NCI-H446 treated with DMSO at 0.1 percent for 48 hours (cell line): ENCODE data around the gene NOTCH3.

Experiments
- DNase-seq: peaks from one replicate; lab custom pipeline; 2025; lab: John Stamatoyannopoulos, UW

Gene NOTCH3

DNA sequence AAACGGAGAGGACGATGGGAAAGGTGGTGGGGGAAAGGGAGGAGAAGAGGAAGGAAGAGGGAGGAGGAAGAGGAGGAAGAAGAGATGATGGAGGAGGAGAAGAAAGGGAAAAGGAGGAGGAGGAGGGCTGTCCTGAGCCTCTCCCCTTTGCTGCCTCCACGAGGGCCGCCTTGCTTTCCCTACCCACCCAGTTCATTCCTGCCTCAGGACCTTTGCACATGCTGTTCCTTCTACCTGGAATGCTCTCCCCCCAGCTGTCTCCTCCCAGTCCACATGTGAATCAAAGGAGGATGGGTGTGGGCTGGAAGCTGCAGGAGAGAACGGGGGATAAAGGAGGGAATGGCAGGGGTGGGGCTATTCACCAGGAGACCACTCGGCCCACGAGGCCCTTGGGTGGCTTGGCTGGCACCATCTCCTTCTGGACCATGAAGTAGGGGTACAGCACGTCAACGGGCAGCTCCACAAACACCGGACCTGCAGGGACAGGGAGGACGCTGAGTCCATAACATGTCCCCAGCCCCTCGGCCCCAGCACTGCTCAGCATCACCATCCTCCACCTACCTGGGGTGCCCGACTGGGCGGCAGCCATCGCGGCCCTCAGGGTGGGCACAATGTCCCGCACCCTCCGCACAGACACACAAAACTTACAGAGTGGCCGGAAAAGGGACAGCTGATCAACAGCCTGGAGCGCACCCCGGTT is 78.3 kb downstream of the NOTCH3 start:
- no peak for DNase-seq

- DNase-seq, result no peak
These were observed 80.4 kb downstream of the NOTCH3 start for GRCh38 chr19:15120135-15121026.

DNA sequence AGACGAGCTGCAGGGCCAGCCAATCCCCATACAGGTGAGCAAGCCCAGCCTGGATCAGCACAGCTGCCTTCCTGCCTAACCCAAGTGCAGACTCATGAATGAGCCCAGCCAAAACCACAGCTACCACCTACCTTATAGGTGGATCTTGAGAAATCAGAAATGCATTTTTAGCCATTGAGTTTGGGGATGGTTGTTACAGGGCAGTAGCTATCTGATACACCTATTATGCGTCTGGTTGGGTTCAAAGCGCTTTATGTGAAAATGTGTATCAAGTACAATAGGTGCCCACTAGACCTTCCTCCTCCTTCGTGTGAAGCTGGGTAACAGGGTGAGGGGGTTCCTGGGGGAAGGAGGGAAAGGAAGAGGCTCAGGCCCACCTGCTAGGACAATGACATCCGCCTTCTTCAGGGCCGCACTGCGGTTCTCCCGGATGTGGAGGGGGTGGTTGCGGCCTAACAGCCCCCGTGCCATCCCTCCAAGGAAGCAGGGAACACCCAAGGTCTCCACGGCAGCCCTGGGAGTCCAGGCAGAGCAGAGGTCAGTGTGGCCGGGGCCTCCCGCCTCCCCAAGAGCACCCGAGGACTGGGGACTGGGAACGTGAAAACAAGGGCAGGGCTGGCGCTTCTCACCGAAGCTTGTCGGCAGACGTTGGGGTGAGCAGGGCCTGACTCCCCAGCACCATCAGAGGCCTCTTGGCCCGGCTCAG is 81.9 kb downstream of the NOTCH3 start:
- DNase-seq, result no peak

GRCh38 chr19:15118248-15118647 is 82.5 kb downstream of the NOTCH3 start:
- DNase-seq, result no peak

DNA sequence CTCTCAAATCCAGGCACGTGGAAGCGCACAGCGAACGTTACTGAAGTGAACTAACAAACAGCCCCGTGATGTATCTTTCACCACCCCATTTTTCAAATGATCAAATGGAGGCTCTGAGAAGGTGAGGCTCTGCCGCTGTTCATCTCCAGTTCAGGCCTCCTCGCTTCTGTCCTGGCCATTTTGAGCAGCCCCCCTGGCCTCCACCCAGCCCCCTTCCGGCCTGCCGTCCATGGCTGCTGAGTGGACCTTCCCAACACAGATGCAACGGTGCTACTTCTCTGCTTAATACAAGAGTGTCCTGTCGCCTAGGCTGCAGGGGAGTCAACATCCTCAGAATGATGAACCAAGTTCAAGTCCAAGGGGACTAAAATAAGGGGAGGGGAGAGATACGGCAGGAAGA is 83.9 kb downstream of the NOTCH3 start:
- no peak for DNase-seq

- DNase-seq, result no peak
These were observed 84.8 kb downstream of the NOTCH3 start for GRCh38 chr19:15115762-15116615.

DNA sequence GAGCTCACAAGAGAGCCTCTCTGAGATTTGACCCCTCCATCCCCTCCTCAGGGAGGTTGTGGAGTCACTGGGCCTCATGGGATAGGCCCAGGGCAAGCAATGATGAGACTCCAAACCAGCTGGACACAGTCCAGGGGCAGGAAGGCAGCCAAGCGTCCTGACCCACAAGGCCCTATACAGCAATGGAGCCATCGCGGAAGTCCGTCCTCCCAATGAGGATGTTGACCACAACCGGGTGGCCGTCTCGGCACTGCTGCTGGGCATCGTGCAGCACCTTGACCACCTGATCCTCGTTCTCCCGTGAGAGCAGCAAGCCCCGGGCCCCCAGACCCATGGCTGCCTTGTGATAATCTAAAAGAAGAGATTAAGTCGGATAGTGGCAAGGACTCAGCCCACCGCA is 85.7 kb downstream of the NOTCH3 start:
- DNase-seq, result no peak

DNA sequence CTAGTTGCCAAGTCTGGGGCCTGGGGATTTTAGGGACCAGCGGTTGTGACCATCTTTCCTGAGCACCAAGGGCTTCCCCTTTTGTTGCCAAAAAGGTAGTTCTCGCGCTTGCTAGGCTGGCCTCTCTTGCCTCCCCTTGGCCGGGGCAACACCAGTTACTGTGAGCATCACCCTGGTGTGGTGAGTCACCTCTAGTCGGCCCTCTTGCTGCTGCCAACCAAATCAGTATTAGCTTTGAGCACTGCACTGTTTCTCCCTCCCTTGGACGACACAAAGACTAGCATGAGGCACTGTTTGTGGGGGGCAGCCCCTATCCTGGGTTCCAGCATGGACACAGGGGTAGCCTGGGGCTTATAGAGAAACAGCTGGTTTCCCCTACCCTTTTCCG is 86.6 kb downstream of the NOTCH3 start:
- no peak for DNase-seq

GRCh38 chr19:15113245-15114152 is 87.3 kb downstream of the NOTCH3 start:
- no peak for DNase-seq

GRCh38 chr19:15112385-15112784 is 88.4 kb downstream of the NOTCH3 start:
- no peak for DNase-seq

DNA sequence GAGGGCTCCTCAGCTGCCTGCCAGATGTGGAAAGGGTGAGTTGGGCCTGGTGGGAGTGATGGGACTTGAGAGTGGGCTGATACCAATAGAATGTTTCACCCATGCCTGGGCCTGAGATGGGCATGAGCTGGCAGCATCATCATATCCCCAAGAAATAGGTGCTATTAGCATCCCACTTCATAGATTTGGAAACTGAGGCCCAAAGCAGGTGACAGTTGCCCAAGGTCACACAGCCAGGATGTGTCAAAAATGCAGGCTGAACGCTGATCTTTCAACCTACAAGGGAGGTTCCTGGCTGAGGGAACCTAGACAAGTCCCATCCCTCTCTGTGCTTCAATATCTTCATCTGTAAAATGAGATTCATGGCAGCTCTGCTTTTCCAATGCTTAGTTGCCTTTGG is 89.0 kb downstream of the NOTCH3 start:
- DNase-seq, result no peak

- DNase-seq, result no peak
These were observed 90.4 kb downstream of the NOTCH3 start for GRCh38 chr19:15110418-15110815.

GRCh38 chr19:15109768-15110417 is 90.9 kb downstream of the NOTCH3 start:
- DNase-seq, result no peak
